HAP-1 (cell line): Measurements from ENCODE around the gene BID.

Experiments used
- DNase-seq, 2 experiments: peaks; one replicate each; pipeline ENCODE4 v3.0.0-alpha.2; 2016 to 2020; ENCODE audit warnings: low spot score in 2 of 2
- H3K27me3 ChIP-seq: fragments of 250-450 bp; sonication (Bioruptor Pico); 2 replicates; pipeline ENCODE4 v1.5.1; 2020; ENCODE audit warnings: low read depth, mild to moderate bottlenecking, moderate library complexity
- H3K36me3 ChIP-seq: fragments of 250-450 bp; sonication (Bioruptor Pico); replicated peaks from 2 replicates; pipeline ENCODE4 v1.5.1; 2020; ENCODE audit warnings: mild to moderate bottlenecking
- H3K4me1 ChIP-seq: fragments of 250-450 bp; sonication (Bioruptor Pico); 2 replicates; pipeline ENCODE4 v1.5.1; 2020; ENCODE audit warnings: mild to moderate bottlenecking
- H3K4me3 ChIP-seq: fragments of 250-450 bp; sonication (Bioruptor Pico); 2 replicates; pipeline ENCODE4 v1.5.1; 2020; ENCODE audit warnings: mild to moderate bottlenecking, moderate library complexity
- H3K9me3 ChIP-seq: fragments of 250-450 bp; sonication (Bioruptor Pico); 2 replicates; pipeline ENCODE4 v1.5.1; 2020; ENCODE audit warnings: mild to moderate bottlenecking, moderate library complexity
- in situ Hi-C: fragments of 300-500 bp; cut with MboI; formaldehyde crosslinking; loops from 3 replicates; pipeline ENCODE4 v1.14.3; 2020; ENCODE audit warnings: low sequenced_read_pairs, inconsistent platforms, mixed read lengths

The BID gene

GRCh38 chr22:17738386-17739128, 35.7 kb downstream of the BID start:
- Histone ChIP-seq H3K27me3 (no peaks in the 10 kb centered on the region), H3K9me3 (no peaks in the 10 kb centered on the region), H3K4me1 (no peaks in the 10 kb centered on the region), H3K4me3 (no peak overlapping the region), H3K36me3 (peaks cover 15% of the 10 kb centered on the region)
- no peak for DNase-seq
- in situ Hi-C loops: no loop called here

GRCh38 chr22:17734187-17734586, 40.1 kb downstream of the BID start:
- no peaks in the 10 kb centered on the region for H3K4me1 ChIP-seq
- no peaks in the 10 kb centered on the region for H3K9me3 ChIP-seq
- H3K36me3 ChIP-seq: peaks cover 49% of the 10 kb centered on the region
- in situ Hi-C loops: no loop called here
- H3K4me3 ChIP-seq: no peak overlapping the region
- H3K27me3 ChIP-seq: no peaks in the 10 kb centered on the region
- DNase-seq: no peak

GRCh38 chr22:17733466-17733865, 40.8 kb downstream of the BID start:
- peaks cover 50% of the 10 kb centered on the region for H3K36me3 ChIP-seq
- in situ Hi-C loops: no loop called here

GRCh38 chr22:17732251-17732854, 41.9 kb downstream of the BID start:
- peaks cover 56% of the 10 kb centered on the region for H3K36me3 ChIP-seq
- no peaks in the 10 kb centered on the region for H3K4me1 ChIP-seq
- no peak overlapping the region for H3K4me3 ChIP-seq
- no peaks in the 10 kb centered on the region for H3K27me3 ChIP-seq
- no peaks in the 10 kb centered on the region for H3K9me3 ChIP-seq
- DNase-seq: no peak
- in situ Hi-C loops: no loop called here

More at GRCh38 chr22:17733466-17733865, 40.8 kb downstream of the BID start:
- H3K27me3 ChIP-seq: no peaks in the 10 kb centered on the region
- H3K4me3 ChIP-seq: no peak overlapping the region
- H3K4me1 ChIP-seq: no peaks in the 10 kb centered on the region
- no peaks in the 10 kb centered on the region for H3K9me3 ChIP-seq
- DNase-seq: no peak

- H3K4me3 ChIP-seq: no peak overlapping the region
- no peaks in the 10 kb centered on the region for H3K27me3 ChIP-seq
- in situ Hi-C loops: no loop called here
- peaks cover 60% of the 10 kb centered on the region for H3K36me3 ChIP-seq
- no peaks in the 10 kb centered on the region for H3K9me3 ChIP-seq
- DNase-seq: no peak
- H3K4me1 ChIP-seq: no peaks in the 10 kb centered on the region; the same call in 1 of the 2 replicates
Observed at GRCh38 chr22:17729561-17729960, 44.7 kb downstream of the BID start.

GRCh38 chr22:17728786-17729185, 45.5 kb downstream of the BID start:
- Histone ChIP-seq H3K36me3 (peaks cover 55% of the 10 kb centered on the region), H3K4me3 (no peak overlapping the region), H3K9me3 (no peaks in the 10 kb centered on the region), H3K27me3 (no peaks in the 10 kb centered on the region), H3K4me1 (no peaks in the 10 kb centered on the region; the same call in 1 of the 2 replicates)
- DNase-seq: no peak
- in situ Hi-C loops: no loop called here

- DNase-seq: no peak
- in situ Hi-C loops: no loop called here
- Histone ChIP-seq H3K9me3 (no peaks in the 10 kb centered on the region), H3K4me1 (no peaks in the 10 kb centered on the region; the same call in 1 of the 2 replicates), H3K27me3 (no peaks in the 10 kb centered on the region), H3K4me3 (no peak overlapping the region), H3K36me3 (peaks cover 43% of the 10 kb centered on the region)
Observed at GRCh38 chr22:17726928-17727897, 47.1 kb downstream of the BID start.

- in situ Hi-C loops: no loop called here
- Histone ChIP-seq H3K4me1 (no peaks in the 10 kb centered on the region; the same call in 1 of the 2 replicates), H3K4me3 (no peak overlapping the region), H3K9me3 (no peaks in the 10 kb centered on the region), H3K27me3 (no peaks in the 10 kb centered on the region), H3K36me3 (peaks cover 36% of the 10 kb centered on the region)
- no peak for DNase-seq
Observed at GRCh38 chr22:17726006-17726927, 48.0 kb downstream of the BID start.

- in situ Hi-C loops: no loop called here
- H3K4me1 ChIP-seq: no peaks in the 10 kb centered on the region; the same call in 1 of the 2 replicates
Observed at GRCh38 chr22:17725500-17725796, 48.8 kb downstream of the BID start.

GRCh38 chr22:17724678-17725499, 49.4 kb downstream of the BID start:
- Histone ChIP-seq H3K27me3 (no peaks in the 10 kb centered on the region), H3K36me3 (peaks cover 26% of the 10 kb centered on the region), H3K4me3 (no peak overlapping the region), H3K4me1 (no peaks in the 10 kb centered on the region; the same call in 1 of the 2 replicates), H3K9me3 (no peaks in the 10 kb centered on the region)
- no peak for DNase-seq
- in situ Hi-C loops: no loop called here

More at GRCh38 chr22:17725500-17725796, 48.8 kb downstream of the BID start:
- no peaks in the 10 kb centered on the region for H3K9me3 ChIP-seq
- no peaks in the 10 kb centered on the region for H3K27me3 ChIP-seq
- peaks cover 32% of the 10 kb centered on the region for H3K36me3 ChIP-seq
- DNase-seq: no peak
- no peak overlapping the region for H3K4me3 ChIP-seq

- H3K9me3 ChIP-seq: no peaks in the 10 kb centered on the region
- no peaks in the 10 kb centered on the region; the same call in 1 of the 2 replicates for H3K4me1 ChIP-seq
- in situ Hi-C loops: no loop called here
- DNase-seq: no peak
- H3K36me3 ChIP-seq: peaks cover 20% of the 10 kb centered on the region
- no peaks in the 10 kb centered on the region for H3K27me3 ChIP-seq
- no peak overlapping the region for H3K4me3 ChIP-seq
Observed at GRCh38 chr22:17724241-17724640, 50.0 kb downstream of the BID start.

- in situ Hi-C loops: loop anchor here (10.0 kb wide), 1 partner anchor 65 kb away; no protein-coding TSS in a partner anchor
- H3K27me3 ChIP-seq: no peaks in the 10 kb centered on the region
- H3K36me3 ChIP-seq: no peaks in the 10 kb centered on the region
- no peak for DNase-seq
- H3K4me3 ChIP-seq: no peak overlapping the region
- no peaks in the 10 kb centered on the region; the same call in 1 of the 2 replicates for H3K4me1 ChIP-seq
- H3K9me3 ChIP-seq: no peaks in the 10 kb centered on the region
Observed at GRCh38 chr22:17719911-17720310, 54.4 kb downstream of the BID start.
